GM21737 (cell line): ENCODE data around the gene LRFN5.

ENCODE experiments used
- ATAC-seq: cut with Tn5 transposase; IDR thresholded peaks from one replicate; pipeline ENCODE4 v1.9.1; 2021; ENCODE audit warnings: mild to moderate bottlenecking, moderate library complexity; ENCODE audit not compliant: unreplicated experiment

The LRFN5 gene

DNA sequence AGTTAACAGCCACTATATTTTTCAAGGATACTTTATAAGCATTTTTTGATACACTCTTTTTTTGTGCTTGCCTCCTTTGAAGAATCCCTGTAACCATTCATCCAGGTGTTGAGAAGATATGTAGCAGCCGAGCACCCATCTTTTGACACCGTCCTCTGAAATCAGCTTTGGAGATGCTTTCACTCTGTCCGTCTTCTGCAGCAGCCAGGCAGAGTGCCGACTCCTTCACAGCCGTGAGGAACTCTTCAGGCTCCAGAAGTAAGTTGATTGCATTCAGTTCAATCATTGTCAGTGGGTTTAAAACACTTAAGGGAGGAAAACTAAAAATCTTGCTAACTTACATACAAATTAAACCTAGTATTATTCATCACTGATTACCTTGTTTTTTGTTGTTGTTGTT is 160.1 kb downstream of the LRFN5 start:
- no peak for ATAC-seq

- no peak for ATAC-seq
These were observed 167.0 kb downstream of the LRFN5 start for GRCh38 chr14:41773536-41774279.

GRCh38 chr14:41782511-41782910 is 175.8 kb downstream of the LRFN5 start:
- ATAC-seq: no peak

- ATAC-seq: no peak
These were observed 176.7 kb downstream of the LRFN5 start for GRCh38 chr14:41783403-41783802.

GRCh38 chr14:41785696-41786095 is 179.0 kb downstream of the LRFN5 start:
- no peak for ATAC-seq

- no peak for ATAC-seq
These were observed 193.1 kb downstream of the LRFN5 start for GRCh38 chr14:41799817-41800216.

DNA sequence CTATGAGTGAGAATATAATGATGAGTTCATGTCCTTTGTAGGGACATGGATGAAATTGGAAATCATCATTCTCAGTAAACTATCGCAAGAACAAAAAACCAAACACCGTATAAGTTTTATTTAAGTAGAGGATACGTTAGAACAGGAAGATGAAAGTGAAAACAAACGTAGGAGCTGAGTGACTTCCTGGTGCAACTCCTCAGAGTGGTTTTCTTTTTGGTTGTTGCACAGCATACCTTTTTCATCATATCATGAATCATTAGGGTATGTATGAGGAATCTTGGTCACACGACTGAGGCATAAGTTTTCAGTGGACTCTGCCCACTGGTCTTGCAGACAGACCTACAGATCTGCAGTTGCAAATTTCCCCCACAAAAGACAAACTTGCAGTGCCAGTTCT is 199.0 kb downstream of the LRFN5 start:
- no peak for ATAC-seq

- ATAC-seq: no peak
These were observed 199.8 kb downstream of the LRFN5 start for GRCh38 chr14:41806366-41806975.

GRCh38 chr14:41810362-41810761 is 203.7 kb downstream of the LRFN5 start:
- no peak for ATAC-seq

- ATAC-seq: no peak
These were observed 210.9 kb downstream of the LRFN5 start for GRCh38 chr14:41817626-41818025.

DNA sequence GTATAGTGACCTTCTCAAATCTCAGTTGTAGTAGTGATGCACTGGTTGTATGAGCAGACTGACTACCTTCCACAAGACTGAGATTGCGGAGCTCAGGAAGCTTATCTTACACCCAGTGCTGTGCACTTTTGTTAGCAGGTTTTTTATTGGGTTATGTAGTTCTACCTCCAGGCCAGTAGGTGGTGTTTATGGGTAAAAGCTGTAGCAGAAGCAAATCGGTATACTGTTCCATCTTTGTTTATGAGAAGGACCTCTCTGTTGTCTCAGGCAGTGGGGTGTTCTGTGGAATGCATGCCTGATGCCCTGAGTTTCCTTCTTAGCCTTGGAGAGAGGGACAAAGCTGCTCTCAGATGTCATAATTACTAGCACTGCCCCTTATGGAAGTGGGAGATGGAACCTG is 217.8 kb downstream of the LRFN5 start:
- no peak for ATAC-seq

DNA sequence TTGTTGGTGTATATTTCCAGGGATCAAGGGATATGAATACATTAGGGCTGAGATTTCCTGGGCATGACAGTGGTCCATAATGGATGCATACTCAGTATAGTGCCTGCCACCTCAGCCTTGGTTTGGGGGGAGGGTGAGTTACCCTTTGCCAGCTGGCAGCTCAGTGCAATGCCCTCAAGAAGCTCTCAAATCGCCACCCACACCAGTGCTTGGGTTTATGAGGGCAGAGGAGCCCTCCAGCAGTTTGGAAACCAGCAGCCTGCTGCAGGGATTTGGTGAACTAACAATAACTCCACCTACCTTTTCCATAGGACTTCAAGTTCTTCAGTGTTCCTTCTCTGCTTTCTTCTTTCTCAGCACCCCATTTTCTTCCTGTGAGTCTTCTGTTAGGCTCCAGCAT is 218.9 kb downstream of the LRFN5 start:
- no peak for ATAC-seq

DNA sequence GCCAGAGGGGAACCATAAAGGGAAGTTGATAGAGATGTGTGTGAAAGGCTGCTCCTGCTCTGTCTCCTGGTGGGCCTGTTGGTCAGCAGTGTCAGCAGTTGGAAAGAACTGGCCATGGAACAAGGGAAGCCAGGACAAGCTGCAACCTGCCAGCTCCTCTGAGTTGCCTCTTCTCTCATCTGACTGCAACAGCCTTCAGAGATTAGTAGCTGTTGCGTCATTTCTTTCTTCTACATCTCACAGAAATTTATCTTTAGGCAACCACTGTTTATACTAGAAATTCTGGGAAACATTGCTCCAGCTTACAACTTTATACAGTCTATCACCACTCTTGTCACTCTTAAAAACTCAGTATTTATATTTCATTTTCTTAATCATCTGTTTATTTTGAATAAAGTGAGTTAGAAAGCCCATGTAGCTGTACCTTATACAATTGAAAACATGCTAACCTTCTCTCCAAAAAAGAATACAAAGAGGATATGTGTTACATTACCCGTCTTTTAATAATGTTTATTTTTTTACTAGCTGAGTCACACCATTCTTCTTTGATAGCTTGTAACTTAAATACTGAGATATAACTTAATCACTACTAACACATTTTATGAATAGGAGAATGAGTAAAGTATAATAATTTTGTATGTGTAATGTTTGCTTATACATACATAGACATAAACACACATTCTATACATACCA is 224.2 kb downstream of the LRFN5 start:
- ATAC-seq: no peak

- no peak for ATAC-seq
These were observed 233.0 kb downstream of the LRFN5 start for GRCh38 chr14:41839661-41840060.

DNA sequence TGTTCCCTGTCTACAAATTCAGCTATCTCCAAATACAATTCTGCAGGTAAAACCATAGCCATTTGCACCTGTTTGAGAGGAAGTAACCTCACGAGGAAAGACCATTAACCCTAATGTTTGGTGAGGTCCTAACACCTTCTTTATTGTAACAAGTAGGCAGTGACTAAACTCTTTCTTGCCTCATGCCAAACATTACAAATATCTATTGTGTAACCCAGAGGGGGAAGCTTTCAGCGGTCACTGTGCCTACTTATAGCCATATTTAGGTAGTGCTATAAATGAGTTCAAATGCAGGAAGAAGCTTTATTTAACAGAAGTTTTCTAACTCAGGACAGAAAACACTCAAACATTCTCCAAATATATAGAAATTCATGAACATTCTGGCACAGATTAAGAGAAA is 252.7 kb downstream of the LRFN5 start:
- no peak for ATAC-seq

- ATAC-seq: no peak
These were observed 253.9 kb downstream of the LRFN5 start for GRCh38 chr14:41860586-41860985.

- no peak for ATAC-seq
These were observed 259.2 kb downstream of the LRFN5 start for GRCh38 chr14:41865894-41866293.

DNA sequence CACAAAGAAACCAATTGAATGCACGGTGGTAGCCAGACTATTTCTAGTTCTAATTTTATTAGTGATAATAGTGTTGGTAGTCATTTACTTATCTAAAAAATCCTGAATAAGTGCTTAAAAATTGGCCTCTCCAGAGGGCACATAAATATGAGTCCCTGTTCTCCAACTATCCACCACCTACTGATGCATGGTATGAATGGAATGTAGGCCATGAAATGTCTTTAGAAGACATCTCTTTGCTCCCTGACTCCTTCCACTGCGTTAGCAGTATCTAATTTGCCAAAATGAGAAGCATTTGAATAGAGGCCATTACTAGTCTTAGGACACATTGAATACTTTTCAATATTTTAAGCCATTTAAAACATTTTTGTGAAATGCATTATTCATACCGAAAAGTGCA is 261.7 kb downstream of the LRFN5 start:
- ATAC-seq: no peak

GRCh38 chr14:41872931-41873685 is 266.4 kb downstream of the LRFN5 start:
- no peak for ATAC-seq

DNA sequence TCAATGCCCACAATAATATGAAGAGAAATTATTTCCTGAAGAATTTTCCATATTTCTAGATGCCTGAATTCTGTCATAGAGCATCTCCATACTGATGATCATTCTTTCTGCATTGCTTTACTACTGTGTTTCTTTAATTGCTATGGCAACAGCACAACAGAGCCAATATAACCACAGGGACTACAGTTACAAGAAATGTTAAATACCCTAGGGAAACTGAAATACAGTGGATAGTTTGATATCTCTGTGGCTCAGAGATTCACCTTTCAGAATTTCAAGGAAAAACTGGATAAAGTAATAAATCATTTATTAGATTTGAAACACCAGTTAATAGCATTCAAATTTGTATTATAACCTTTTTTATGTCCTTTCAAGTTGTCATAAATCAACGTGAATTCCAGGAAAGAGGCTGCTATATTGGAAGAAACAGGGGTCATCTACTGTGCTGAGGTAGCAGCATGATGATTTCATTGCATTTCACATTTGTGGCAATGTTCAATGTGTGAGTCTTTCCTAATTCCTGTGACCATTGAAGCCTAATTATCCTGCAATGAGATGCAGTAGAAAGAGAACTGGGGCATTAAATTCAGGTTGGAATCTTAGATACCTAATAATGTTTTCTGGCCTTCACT is 267.1 kb downstream of the LRFN5 start:
- no peak for ATAC-seq

GRCh38 chr14:41875116-41875515 is 268.4 kb downstream of the LRFN5 start:
- no peak for ATAC-seq
